ENCODE data around the gene CLMN. TPM values are rescaled to one million over a fixed set of nuclear protein-coding genes. Genes with fewer than 3 reads are reported as not detected.
A peak's percentile ranks its signal among the peaks of the same experiment; 100 is the strongest.

CLMN gene
- total and polyA plus RNA-seq, 10 of the 15 experiments (the other 5 are each of a cell fraction or from before 2014, with no cell fraction given), result 7.8 to 49.3 (median 18.5) TPM

DNA sequence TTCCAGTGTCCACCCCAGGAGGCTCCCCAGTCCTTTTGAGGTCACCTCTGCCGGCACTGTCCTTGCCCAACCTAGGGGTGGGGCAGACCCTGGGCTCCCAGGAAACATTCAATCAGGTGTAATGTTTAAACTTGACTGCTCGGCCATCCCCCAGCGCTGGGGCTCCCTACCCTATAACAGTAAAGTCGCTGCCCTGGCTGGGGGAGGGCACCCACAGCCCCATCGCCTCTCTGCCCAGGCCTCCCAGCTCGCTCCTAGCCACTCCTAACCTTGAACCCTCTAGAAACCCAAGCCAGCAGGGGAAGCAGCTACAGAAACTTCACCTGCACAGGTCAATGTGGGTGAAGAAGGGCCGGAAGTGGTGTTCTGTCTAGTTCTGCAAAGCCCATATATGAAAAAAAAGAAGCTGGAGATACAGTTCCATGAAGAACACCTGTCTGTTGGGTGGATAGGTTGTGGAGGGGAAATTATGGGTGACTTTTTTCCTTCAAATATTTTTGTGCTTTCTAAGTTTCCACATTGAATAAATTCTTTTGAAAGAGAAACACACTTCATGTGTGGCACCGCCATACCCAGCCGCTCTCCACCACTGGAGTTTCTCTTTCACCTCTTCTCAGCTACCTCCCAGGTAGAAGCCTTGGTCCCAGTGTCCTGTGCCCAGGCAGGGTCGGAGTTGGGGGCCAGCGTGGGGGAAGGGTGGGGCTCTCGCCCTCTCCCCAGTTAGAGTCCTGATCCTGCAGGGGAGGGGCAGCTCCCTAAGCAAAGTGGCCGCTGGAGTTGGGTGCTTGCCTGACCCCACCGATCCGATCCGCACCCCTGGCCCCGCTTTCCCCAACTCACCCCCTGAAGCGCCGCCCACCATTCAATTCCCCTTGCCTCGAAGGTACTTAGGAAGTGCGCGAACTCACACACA, 1.1 kb downstream of the CLMN start:
- H3K4me1 ChIP-seq (ENCODE audit: control insufficient read depth, insufficient read depth, low read length), result peaks cover 26% of the 10 kb centered on the region
- H3K27ac ChIP-seq (ENCODE audit: control insufficient read depth, insufficient read depth), result no peak overlapping the region
- ChIA-PET CTCF (interaction anchor here (0.6 to 1.6 kb wide), 7 partner anchors 9 to 122 kb away, joined by 3 to 8 read pairs (median 4); no protein-coding TSS in a partner anchor), POLR2A (interaction anchor here (0.7 to 1.9 kb wide), 2 partner anchors 9 to 89 kb away, joined by 3 to 7 read pairs; no protein-coding TSS in a partner anchor), RAD21 (ENCODE audit: unreplicated experiment) (interaction anchor here (1.6 to 4.1 kb wide), 4 partner anchors 9 to 68 kb away, joined by 6 to 29 read pairs (median 8); no protein-coding TSS in a partner anchor), SMC1A (ENCODE audit: uncharacterized antibody, unreplicated experiment) (interaction anchor here (0.9 to 2.1 kb wide), 12 partner anchors 9 to 186 kb away, joined by 3 to 12 read pairs (median 4); no protein-coding TSS in a partner anchor)
- no peak for FAIRE-seq
- TF ChIP-seq SIX5 (IDR thresholded peaks at IDR 0.05; ENCODE audit: low read depth, low read length, severe bottlenecking) (no peak), ZZZ3 (IDR thresholded peaks at IDR 0.05; ENCODE audit: control insufficient read depth, insufficient read length, low read depth) (no peak), MYC (IDR thresholded peaks at IDR 0.05; ENCODE audit: insufficient read depth, insufficient read length, insufficient replicate concordance, low read length, severe bottlenecking) (no peak), MTA3 (IDR thresholded peaks at IDR 0.05; ENCODE audit: borderline replicate concordance, low read length) (no peak), ZNF274 (IDR thresholded peaks at IDR 0.05; ENCODE audit: insufficient read depth, insufficient read length) (no peak), SUZ12 (IDR thresholded peaks at IDR 0.05; ENCODE audit: unreplicated experiment) (no peak), SRF (IDR thresholded peaks at IDR 0.05; ENCODE audit: low read depth in 2 of 2, low read length in 2 of 2) (peak; percentile 38 to 67; a peak in 2 of 4 replicates), HDAC6 (IDR thresholded peaks at IDR 0.05; ENCODE audit: unreplicated experiment) (no peak), NFXL1 (IDR thresholded peaks at IDR 0.05; ENCODE audit: borderline replicate concordance) (no peak), NR2C1 (IDR thresholded peaks at IDR 0.05) (no peak), IKZF1 (conservative IDR thresholded peaks at IDR 0.05) (no peak), POLR2AphosphoS5 (IDR thresholded peaks at IDR 0.05; ENCODE audit: low read length) (no peak), RBBP5 (conservative IDR thresholded peaks at IDR 0.05) (no peak)
- TF ChIP-seq, protein P1, sequence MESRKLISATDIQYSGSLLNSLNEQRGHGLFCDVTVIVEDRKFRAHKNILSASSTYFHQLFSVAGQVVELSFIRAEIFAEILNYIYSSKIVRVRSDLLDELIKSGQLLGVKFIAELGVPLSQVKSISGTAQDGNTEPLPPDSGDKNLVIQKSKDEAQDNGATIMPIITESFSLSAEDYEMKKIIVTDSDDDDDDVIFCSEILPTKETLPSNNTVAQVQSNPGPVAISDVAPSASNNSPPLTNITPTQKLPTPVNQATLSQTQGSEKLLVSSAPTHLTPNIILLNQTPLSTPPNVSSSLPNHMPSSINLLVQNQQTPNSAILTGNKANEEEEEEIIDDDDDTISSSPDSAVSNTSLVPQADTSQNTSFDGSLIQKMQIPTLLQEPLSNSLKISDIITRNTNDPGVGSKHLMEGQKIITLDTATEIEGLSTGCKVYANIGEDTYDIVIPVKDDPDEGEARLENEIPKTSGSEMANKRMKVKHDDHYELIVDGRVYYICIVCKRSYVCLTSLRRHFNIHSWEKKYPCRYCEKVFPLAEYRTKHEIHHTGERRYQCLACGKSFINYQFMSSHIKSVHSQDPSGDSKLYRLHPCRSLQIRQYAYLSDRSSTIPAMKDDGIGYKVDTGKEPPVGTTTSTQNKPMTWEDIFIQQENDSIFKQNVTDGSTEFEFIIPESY (IDR thresholded peaks at IDR 0.05), result peak; percentile 29; the same call in 1 of the 2 replicates
- TF ChIP-seq, protein P2, sequence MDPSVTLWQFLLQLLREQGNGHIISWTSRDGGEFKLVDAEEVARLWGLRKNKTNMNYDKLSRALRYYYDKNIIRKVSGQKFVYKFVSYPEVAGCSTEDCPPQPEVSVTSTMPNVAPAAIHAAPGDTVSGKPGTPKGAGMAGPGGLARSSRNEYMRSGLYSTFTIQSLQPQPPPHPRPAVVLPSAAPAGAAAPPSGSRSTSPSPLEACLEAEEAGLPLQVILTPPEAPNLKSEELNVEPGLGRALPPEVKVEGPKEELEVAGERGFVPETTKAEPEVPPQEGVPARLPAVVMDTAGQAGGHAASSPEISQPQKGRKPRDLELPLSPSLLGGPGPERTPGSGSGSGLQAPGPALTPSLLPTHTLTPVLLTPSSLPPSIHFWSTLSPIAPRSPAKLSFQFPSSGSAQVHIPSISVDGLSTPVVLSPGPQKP (IDR thresholded peaks at IDR 0.05; ENCODE audit: low read depth, low read length), result peak; percentile 36; the same call in 1 of the 2 replicates
- TF ChIP-seq, protein P3, sequence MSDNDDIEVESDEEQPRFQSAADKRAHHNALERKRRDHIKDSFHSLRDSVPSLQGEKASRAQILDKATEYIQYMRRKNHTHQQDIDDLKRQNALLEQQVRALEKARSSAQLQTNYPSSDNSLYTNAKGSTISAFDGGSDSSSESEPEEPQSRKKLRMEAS (IDR thresholded peaks at IDR 0.05; ENCODE audit: low read depth, low read length), result no peak
- WGBS (ENCODE audit: insufficient coverage, insufficient replicate concordance, low lambda C conversion rate, missing lambda C conversion rate), result 34% methylated on average over 22 of the region's 22 CpGs
- H3K4me2 ChIP-seq (ENCODE audit: control insufficient read depth, insufficient read depth), result peak overlapping the region; percentile 92
- no TSS peak for BruUV-seq (replicated peaks)
- intact Hi-C loops (cut with micrococcal nuclease; ENCODE audit: unreplicated experiment) (no loop called here), in situ Hi-C loops (cut with MboI) (no loop called here)
- H2AFZ ChIP-seq (ENCODE audit: control insufficient read depth, low read depth, low read length), result peak overlapping the region; percentile 68
- no peaks in the 10 kb centered on the region for H3K27me3 ChIP-seq (replicated peaks in 1 of 2; ENCODE audit: control insufficient read depth in 2 of 2, insufficient read depth in 2 of 2, low read length in 1 of 2)
- peak; percentile 7 for ATAC-seq
- H3K79me2 ChIP-seq (ENCODE audit: control insufficient read depth, insufficient read depth, low read length), result no peaks in the 10 kb centered on the region; the same call in 1 of the 2 replicates
- DNase-seq (ENCODE audit: low read depth, low spot score), result no peak
- H4K20me1 ChIP-seq (ENCODE audit: control insufficient read depth, insufficient read depth), result no peaks in the 10 kb centered on the region
- H3K9me3 ChIP-seq (replicated peaks; ENCODE audit: control insufficient read depth, insufficient read depth, low read length), result no peaks in the 10 kb centered on the region
- H3K36me3 ChIP-seq (ENCODE audit: control insufficient read depth in 2 of 2, insufficient read depth in 2 of 2, low read length in 1 of 2), result no peaks in the 10 kb centered on the region
- peak overlapping the region; percentile 94 for H3K4me3 ChIP-seq
- H3K9ac ChIP-seq (ENCODE audit: control insufficient read depth, insufficient read depth, low read length), result peak overlapping the region; percentile 65

All from GM12878 (cell line).